ENCODE measurements around the gene CST9L.
A peak's percentile ranks its signal among the peaks of the same experiment; 100 is the strongest.

Gene CST9L

DNA sequence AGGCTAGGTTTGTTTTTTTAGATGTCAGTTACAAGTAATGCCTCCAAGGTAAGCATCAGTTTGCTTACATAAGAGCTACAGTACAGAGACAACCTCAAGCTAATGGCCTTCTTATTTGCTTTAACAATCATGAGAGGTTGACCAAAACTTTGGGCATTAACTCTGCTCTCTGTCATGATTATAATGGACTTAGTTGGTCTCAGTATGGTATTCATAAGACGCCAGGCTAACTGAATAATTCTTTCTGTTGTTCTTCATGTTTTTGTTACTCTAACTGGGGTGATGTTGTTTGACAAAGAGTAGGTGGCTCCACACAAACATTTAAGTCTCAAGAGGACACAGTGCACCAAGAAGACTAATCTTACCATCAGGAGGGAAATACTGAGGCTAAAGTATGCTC, 27.7 kb upstream of the CST9L start:
- H3K27me3 Mint-ChIP-seq (ENCODE audit: low read depth), result no peaks in the 10 kb centered on the region
- TF ChIP-seq, protein P1, sequence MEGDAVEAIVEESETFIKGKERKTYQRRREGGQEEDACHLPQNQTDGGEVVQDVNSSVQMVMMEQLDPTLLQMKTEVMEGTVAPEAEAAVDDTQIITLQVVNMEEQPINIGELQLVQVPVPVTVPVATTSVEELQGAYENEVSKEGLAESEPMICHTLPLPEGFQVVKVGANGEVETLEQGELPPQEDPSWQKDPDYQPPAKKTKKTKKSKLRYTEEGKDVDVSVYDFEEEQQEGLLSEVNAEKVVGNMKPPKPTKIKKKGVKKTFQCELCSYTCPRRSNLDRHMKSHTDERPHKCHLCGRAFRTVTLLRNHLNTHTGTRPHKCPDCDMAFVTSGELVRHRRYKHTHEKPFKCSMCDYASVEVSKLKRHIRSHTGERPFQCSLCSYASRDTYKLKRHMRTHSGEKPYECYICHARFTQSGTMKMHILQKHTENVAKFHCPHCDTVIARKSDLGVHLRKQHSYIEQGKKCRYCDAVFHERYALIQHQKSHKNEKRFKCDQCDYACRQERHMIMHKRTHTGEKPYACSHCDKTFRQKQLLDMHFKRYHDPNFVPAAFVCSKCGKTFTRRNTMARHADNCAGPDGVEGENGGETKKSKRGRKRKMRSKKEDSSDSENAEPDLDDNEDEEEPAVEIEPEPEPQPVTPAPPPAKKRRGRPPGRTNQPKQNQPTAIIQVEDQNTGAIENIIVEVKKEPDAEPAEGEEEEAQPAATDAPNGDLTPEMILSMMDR (IDR thresholded peaks at IDR 0.05; ENCODE audit: unreplicated experiment in 3 of 3), result no peak

DNA sequence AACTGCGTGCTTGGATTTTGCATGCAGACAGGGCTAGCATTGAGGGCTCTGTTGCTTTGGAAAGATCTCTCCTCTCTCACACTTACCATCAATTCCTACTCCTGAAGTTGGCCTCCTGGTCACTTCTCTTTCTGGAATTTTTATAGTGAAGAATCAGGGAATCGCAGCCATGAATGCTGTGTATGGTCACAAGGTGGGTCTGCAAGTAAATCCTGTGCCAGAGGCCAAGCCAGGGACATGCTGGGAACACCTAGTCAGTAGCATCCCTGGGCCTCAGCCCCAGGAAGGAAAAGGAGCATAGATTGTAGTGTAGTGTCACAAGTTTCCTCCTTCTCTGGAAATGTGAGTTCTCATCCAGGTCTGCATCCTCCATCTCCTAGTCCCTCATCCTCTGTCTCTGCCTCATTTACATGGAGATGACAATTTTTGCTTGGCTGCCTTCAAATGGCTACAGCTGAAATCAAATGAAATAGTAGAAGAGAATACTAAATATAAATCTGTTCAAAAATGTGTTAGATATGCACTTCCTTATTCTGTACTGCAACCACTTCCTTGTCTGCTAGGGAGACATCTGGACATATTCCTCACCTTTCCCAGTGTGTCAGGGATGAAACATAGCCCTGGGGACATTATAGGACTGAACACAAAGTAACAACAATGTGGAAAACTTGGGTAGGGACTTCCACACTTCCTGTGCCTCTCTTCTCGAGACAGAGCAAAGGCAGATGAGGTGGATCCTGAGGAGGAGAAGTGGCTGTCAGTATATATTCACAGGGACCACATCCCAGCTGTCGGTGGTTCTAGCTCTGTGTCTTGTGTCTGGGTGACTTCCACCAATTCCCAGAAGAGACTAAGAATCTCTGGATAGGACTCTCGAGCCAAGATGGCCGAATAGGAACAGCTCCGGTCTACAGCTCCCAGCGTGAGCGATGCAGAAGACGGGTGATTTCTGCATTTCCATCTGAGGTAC, 20.4 kb upstream of the CST9L start:
- H3K4me3 Mint-ChIP-seq, result peak overlapping the region; percentile 38 to 58 (median 54)
- peak overlapping the region in 2 of 3 experiments; percentile 15 to 27 for H3K27ac Mint-ChIP-seq
- H3K4me1 Mint-ChIP-seq, result no peaks in the 10 kb centered on the region
- no peaks in the 10 kb centered on the region for H3K9me3 Mint-ChIP-seq
- TF ChIP-seq, protein P1 (IDR thresholded peaks at IDR 0.05; ENCODE audit: unreplicated experiment in 3 of 3), result no peak
- H3K27me3 Mint-ChIP-seq (ENCODE audit: low read depth), result peaks cover 5% of the 10 kb centered on the region
- H3K36me3 Mint-ChIP-seq (ENCODE audit: low read depth), result no peaks in the 10 kb centered on the region

More for the DNA sequence above, 27.7 kb upstream of the CST9L start:
- Mint-ChIP-seq H3K9me3 (peaks cover 3% of the 10 kb centered on the region), H3K4me1 (no peaks in the 10 kb centered on the region), H3K27ac (no peak overlapping the region), H3K36me3 (ENCODE audit: low read depth) (no peaks in the 10 kb centered on the region), H3K4me3 (no peak overlapping the region)

DNA sequence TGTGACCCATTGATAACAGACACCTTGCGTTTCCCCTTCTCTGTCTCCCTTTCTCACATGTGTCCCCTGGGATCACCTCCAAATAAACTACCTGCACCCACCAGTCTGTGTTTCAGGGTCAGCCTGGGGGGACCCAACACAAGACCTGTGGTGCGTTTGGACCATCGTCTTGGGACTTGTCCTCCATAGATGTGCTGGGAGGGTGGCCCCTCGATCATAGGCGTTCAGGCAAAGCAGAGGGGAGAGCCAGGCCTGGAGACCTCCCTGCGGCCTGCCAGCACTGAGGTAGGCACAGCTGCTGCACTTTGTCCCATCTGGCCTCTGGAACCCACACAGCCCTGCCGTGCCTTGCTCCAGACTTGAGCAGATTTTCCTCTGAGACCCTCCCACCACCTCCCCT, 19.3 kb upstream of the CST9L start:
- peaks cover 5% of the 10 kb centered on the region for H3K27me3 Mint-ChIP-seq (ENCODE audit: low read depth)
- H3K4me1 Mint-ChIP-seq, result no peaks in the 10 kb centered on the region
- no peaks in the 10 kb centered on the region for H3K36me3 Mint-ChIP-seq (ENCODE audit: low read depth)
- H3K9me3 Mint-ChIP-seq, result no peaks in the 10 kb centered on the region
- TF ChIP-seq, protein P1 (IDR thresholded peaks at IDR 0.05; ENCODE audit: unreplicated experiment in 3 of 3), result no peak
- H3K27ac Mint-ChIP-seq, result no peak overlapping the region
- no peak overlapping the region for H3K4me3 Mint-ChIP-seq

DNA sequence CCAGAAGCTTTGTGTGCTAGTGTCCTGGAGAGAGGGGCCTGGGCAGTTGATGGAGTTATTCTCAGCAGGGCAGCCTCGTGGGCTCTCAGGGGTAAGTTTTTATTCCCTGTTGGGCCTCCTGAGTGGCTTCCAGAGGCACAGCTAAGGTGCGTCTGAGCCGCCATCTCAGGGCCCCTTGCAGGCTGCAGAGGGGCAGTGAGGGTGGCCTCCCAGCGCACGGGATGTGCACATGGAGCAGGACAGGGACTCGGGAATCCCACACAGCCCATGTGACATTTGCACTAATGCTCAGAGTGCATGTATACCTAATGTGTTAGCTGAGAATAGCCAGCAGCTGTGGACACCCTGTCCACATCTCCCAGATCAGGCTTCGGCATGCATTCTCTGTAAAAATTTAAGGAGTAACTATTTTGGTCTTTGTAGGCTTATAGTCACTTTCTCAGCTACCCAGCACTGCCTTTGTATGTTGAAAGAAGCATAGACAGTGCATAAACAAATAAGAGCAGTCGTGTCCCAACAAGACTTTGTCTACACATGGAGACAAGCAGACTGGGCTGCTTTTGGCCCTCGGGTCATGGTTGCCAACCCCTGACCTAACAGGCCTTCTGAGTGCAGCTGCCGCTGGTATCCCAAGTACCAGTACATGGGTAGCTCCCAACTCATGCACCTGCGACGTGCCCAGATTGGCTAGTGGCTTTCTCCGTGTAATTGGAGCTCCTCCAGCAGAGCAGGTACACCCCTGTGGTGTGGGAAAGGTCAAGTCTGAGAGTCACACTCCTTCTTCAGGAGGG, 18.6 kb upstream of the CST9L start:
- H3K27me3 Mint-ChIP-seq (ENCODE audit: low read depth), result peaks cover 5% of the 10 kb centered on the region
- TF ChIP-seq, protein P1 (IDR thresholded peaks at IDR 0.05; ENCODE audit: unreplicated experiment in 3 of 3), result no peak
- H3K9me3 Mint-ChIP-seq, result no peaks in the 10 kb centered on the region
- no peak overlapping the region for H3K4me3 Mint-ChIP-seq
- no peak overlapping the region for H3K27ac Mint-ChIP-seq
- H3K4me1 Mint-ChIP-seq, result no peaks in the 10 kb centered on the region
- H3K36me3 Mint-ChIP-seq (ENCODE audit: low read depth), result no peaks in the 10 kb centered on the region

DNA sequence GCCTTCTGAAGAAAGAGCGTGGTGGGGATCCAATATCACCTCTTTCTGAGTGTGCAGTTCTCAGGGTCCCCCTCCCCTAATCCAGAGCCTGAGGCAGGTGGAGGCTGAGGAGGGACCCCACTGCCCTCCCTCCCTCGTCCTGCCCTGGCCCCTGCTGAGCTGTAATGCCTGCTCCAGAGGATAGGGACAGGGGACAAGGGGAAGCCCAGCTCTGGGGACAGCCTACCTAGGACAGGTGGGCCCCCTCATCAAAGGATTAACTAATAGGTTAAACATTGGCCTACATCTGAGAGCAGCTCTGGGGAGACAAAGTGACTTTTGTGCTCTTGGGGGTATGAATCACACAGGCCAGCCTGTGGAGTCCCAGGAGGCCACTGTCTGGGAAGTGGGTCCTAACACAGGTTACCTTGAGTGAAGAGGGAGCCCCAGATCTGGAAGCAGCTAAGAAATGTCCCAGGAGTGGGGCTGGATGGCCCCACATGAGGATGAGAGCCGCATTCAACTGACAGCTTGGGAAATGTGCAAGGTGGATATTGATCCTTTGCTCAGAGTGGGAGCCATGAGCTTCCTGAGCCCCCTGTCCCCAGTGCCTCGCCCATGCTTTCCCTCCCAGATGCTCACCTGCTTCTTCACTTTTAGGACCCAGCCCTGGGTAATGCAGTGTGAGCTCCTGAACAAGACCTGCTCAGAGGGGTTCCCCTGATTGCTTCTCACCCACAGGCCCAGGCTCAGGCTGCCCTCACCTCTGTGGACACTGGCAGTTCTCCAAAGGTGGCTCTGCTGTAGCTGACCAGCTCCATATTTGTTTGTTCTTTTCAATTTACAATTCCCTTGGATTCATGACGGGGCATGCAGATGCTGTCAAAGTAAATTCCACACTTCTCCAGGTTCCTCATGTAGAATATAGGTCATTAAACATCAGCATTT, 17.8 kb upstream of the CST9L start:
- peaks cover 2% of the 10 kb centered on the region for H3K9me3 Mint-ChIP-seq

More for the DNA sequence above, 17.8 kb upstream of the CST9L start:
- no peak overlapping the region for H3K4me3 Mint-ChIP-seq
- TF ChIP-seq, protein P1 (IDR thresholded peaks at IDR 0.05; ENCODE audit: unreplicated experiment in 3 of 3), result no peak
- H3K27me3 Mint-ChIP-seq (ENCODE audit: low read depth), result peaks cover 5% of the 10 kb centered on the region
- H3K36me3 Mint-ChIP-seq (ENCODE audit: low read depth), result no peaks in the 10 kb centered on the region
- no peak overlapping the region for H3K27ac Mint-ChIP-seq
- no peaks in the 10 kb centered on the region for H3K4me1 Mint-ChIP-seq
